Endodermal cell (in vitro differentiated cells): ENCODE data around the gene MYL12B. TPM values are rescaled to one million over a fixed set of nuclear protein-coding genes. Genes with fewer than 3 reads are reported as not detected.

Experiments
- DNase-seq: peaks from one replicate; pipeline ENCODE4 v3.0.0-alpha.2; 2017
- H3K27ac ChIP-seq: 2 replicates; pipeline ENCODE4 v1.5.1; 2013; ENCODE audit warnings: mild to moderate bottlenecking, low read depth, low read length, moderate library complexity
- H3K27me3 ChIP-seq: 2 replicates; pipeline ENCODE4 v1.6.1; 2013; ENCODE audit warnings: mild to moderate bottlenecking, low read length, moderate library complexity; ENCODE audit not compliant: insufficient read depth, control insufficient read depth, poor library complexity, severe bottlenecking
- H3K36me3 ChIP-seq: 2 replicates; pipeline ENCODE4 v1.7.0; 2013; ENCODE audit warnings: mild to moderate bottlenecking, low read length, moderate library complexity; ENCODE audit not compliant: control insufficient read depth, insufficient read depth
- H3K4me1 ChIP-seq: one replicate; pipeline ENCODE4 v1.7.0; 2013; ENCODE audit warnings: low read length; ENCODE audit not compliant: control insufficient read depth, insufficient read depth
- H3K4me3 ChIP-seq: 2 replicates; pipeline ENCODE4 v1.5.1; 2013; ENCODE audit warnings: mild to moderate bottlenecking, low read length, moderate library complexity
- H3K9ac ChIP-seq: 2 replicates; pipeline ENCODE4 v1.6.1; 2013; ENCODE audit warnings: mild to moderate bottlenecking, low read length, moderate library complexity; ENCODE audit not compliant: poor library complexity, severe bottlenecking; ENCODE audit errors: extremely low read depth
- H3K9me3 ChIP-seq: 2 replicates; pipeline ENCODE4 v1.6.1; 2013; ENCODE audit warnings: mild to moderate bottlenecking, low read length, moderate library complexity; ENCODE audit not compliant: control insufficient read depth
- H3K27ac Mint-ChIP-seq: 2 replicates; pipeline ENCODE4 v1.8.0; 2020; ENCODE audit warnings: mixed read lengths
- H3K27me3 Mint-ChIP-seq: 2 replicates; pipeline ENCODE4 v1.8.0; 2021; ENCODE audit warnings: mild to moderate bottlenecking, mixed read lengths; ENCODE audit not compliant: insufficient read depth
- H3K36me3 Mint-ChIP-seq: 2 replicates; pipeline ENCODE4 v1.8.0; 2020; ENCODE audit warnings: low read depth, mixed read lengths
- H3K4me1 Mint-ChIP-seq: 2 replicates; pipeline ENCODE4 v1.8.0; 2020; ENCODE audit warnings: mixed read lengths
- H3K4me3 Mint-ChIP-seq: 2 replicates; pipeline ENCODE4 v1.8.0; 2020; ENCODE audit warnings: mild to moderate bottlenecking, moderate library complexity, mixed read lengths
- H3K9me3 Mint-ChIP-seq: 2 replicates; pipeline ENCODE4 v1.8.0; 2020; ENCODE audit warnings: mild to moderate bottlenecking, mixed read lengths
- WGBS, 2 experiments: methylation state at CpG; one replicate each; pipeline versions ENCODE4 v1.1.5 to v1.1.7; 2013; ENCODE audit warnings: missing lambda C conversion rate in 2 of 2, mixed read lengths in 1 of 2; ENCODE audit not compliant: insufficient coverage in 1 of 2, insufficient read length in 1 of 2; 5-methylcytosine and 5-hydroxymethylcytosine counted together
- total RNA-seq, 2 donors: library from RNA; stranded (reverse); fragmentation: NEBNext Ultra II Directional in 1 of 2; extraction: Animal tissue kit (Norgen Biotek cat#: 25700) in 1 of 2; gene quantifications; 2 replicates in 1 of 2; 3 replicates in 1 of 2; pipeline ENCODE4 v1.2.1, GENCODE V29; 2021
- TF ChIP-seq, protein P1 (sequence below): fragments of 200-600 bp; sonication (generic); conservative IDR thresholded peaks from 2 replicates; pipeline ENCODE4 v1.5.0; 2021; ENCODE audit warnings: antibody characterized with exemption, mild to moderate bottlenecking

Gene MYL12B
- total RNA-seq, 2 donors from 2014 or later: 190 to 198 TPM

DNA sequence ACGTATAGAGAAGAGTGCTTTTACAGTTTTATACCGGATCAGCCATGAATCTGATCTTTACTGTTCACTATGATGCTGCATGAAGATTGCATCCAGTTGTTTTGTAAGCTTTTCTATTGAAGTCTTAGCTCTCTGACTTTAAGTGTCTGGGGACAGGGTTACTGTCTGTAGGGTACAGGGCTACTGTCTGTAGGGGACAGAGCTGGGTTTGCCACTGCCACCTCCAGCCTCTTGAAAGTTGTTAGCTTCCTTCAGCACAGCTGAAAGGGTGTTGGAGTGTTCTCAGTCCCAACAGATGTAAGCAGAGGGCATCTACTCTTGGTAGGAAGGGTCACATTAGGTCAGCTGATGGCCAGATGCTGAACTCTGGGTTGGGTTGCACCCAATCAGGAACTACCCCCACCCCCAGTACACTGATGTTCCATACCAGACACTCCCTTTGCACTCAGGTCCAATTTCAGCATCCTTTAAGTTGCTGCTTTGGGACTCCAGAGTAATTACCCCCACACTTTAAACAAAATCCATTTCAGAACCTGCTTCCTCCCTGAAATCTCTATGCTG lies 58.0 kb downstream of the MYL12B start:
- Mint-ChIP-seq H3K27ac (no peak overlapping the region), H3K4me1 (peaks cover 3% of the 10 kb centered on the region), H3K4me3 (no peak overlapping the region), H3K27me3 (peaks cover 3% of the 10 kb centered on the region), H3K9me3 (peaks cover 16% of the 10 kb centered on the region), H3K36me3 (no peaks in the 10 kb centered on the region)
- 88 to 92% methylated on average over 2 of the region's 2 CpGs for WGBS, 2 experiments
- Histone ChIP-seq H3K4me3 (no peak overlapping the region), H3K36me3 (no peaks in the 10 kb centered on the region), H3K9me3 (peaks cover 7% of the 10 kb centered on the region), H3K9ac (no peak overlapping the region), H3K27me3 (no peaks in the 10 kb centered on the region), H3K27ac (no peak overlapping the region), H3K4me1 (no peaks in the 10 kb centered on the region)
- DNase-seq: no peak
- TF ChIP-seq, protein P1, sequence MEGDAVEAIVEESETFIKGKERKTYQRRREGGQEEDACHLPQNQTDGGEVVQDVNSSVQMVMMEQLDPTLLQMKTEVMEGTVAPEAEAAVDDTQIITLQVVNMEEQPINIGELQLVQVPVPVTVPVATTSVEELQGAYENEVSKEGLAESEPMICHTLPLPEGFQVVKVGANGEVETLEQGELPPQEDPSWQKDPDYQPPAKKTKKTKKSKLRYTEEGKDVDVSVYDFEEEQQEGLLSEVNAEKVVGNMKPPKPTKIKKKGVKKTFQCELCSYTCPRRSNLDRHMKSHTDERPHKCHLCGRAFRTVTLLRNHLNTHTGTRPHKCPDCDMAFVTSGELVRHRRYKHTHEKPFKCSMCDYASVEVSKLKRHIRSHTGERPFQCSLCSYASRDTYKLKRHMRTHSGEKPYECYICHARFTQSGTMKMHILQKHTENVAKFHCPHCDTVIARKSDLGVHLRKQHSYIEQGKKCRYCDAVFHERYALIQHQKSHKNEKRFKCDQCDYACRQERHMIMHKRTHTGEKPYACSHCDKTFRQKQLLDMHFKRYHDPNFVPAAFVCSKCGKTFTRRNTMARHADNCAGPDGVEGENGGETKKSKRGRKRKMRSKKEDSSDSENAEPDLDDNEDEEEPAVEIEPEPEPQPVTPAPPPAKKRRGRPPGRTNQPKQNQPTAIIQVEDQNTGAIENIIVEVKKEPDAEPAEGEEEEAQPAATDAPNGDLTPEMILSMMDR: no peak

- no peaks in the 10 kb centered on the region for H3K4me1 ChIP-seq
- peaks cover 3% of the 10 kb centered on the region for H3K4me1 Mint-ChIP-seq
- no peaks in the 10 kb centered on the region for H3K36me3 ChIP-seq
- no peak overlapping the region for H3K27ac Mint-ChIP-seq
- no peak overlapping the region for H3K4me3 Mint-ChIP-seq
- 83 to 96% methylated on average over 3 of the region's 3 CpGs for WGBS, 2 experiments
- H3K27me3 ChIP-seq: no peaks in the 10 kb centered on the region
- peaks cover 7% of the 10 kb centered on the region for H3K9me3 Mint-ChIP-seq
- no peak overlapping the region for H3K9ac ChIP-seq
- DNase-seq: no peak
- no peaks in the 10 kb centered on the region for H3K36me3 Mint-ChIP-seq
- H3K9me3 ChIP-seq: peaks cover 2% of the 10 kb centered on the region
- no peak overlapping the region for H3K4me3 ChIP-seq
- TF ChIP-seq, protein P1: no peak
- H3K27ac ChIP-seq: no peak overlapping the region
- H3K27me3 Mint-ChIP-seq: no peaks in the 10 kb centered on the region
Observed at GRCh38 chr18:3321133-3321812, 59.3 kb downstream of the MYL12B start.

DNA sequence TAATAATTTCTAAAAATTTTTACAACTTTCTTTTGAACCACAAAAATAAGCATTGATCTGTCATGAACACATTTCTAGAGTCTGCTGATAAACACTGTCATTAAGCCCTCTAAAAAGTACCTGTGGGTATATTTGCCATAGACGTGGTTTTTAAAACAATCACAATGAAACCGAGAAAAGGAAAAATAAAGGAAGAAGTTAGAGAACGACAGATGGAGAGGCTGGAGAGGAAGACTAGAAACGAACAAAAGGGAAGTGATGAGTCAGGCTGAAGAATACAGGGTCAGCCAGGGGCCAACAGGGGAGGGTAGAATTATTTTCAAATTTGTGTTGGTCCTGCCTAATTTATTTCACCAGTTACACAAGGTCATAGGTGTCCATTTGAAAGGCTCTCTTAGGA lies 62.0 kb downstream of the MYL12B start:
- TF ChIP-seq, protein P1: no peak
- no peaks in the 10 kb centered on the region for H3K9me3 Mint-ChIP-seq
- no peaks in the 10 kb centered on the region for H3K27me3 Mint-ChIP-seq

More for the DNA sequence above, 62.0 kb downstream of the MYL12B start:
- H3K9ac ChIP-seq: no peak overlapping the region
- no peaks in the 10 kb centered on the region for H3K9me3 ChIP-seq
- H3K4me3 ChIP-seq: no peak overlapping the region
- Mint-ChIP-seq H3K4me3 (no peak overlapping the region), H3K36me3 (no peaks in the 10 kb centered on the region), H3K27ac (no peak overlapping the region), H3K4me1 (peaks cover 3% of the 10 kb centered on the region)
- no peaks in the 10 kb centered on the region for H3K27me3 ChIP-seq
- WGBS, 2 experiments: 74 to 83% methylated on average over 4 of the region's 4 CpGs
- no peaks in the 10 kb centered on the region for H3K4me1 ChIP-seq
- DNase-seq: no peak
- no peaks in the 10 kb centered on the region for H3K36me3 ChIP-seq
- no peak overlapping the region for H3K27ac ChIP-seq

Other genes starting within 250 kb of the MYL12B start
- gene LPIN2, start 249.0 kb upstream of the MYL12B start, total RNA-seq: 10 to 100 TPM; 22.9 to 31.8 TPM
- under 1 TPM; 0.49 to 0.88 TPM for gene MYOM1, start 42.2 kb upstream of the MYL12B start, total RNA-seq
- 100 to 1,000 TPM; 267 to 271 TPM for gene MYL12A, start 14.3 kb upstream of the MYL12B start, total RNA-seq
- gene TGIF1, start 188.0 kb downstream of the MYL12B start, total RNA-seq: 100 to 1,000 TPM; 417 to 575 TPM